ENCODE data around the gene USF2. TPM values are rescaled to one million over a fixed set of nuclear protein-coding genes. Genes with fewer than 3 reads are reported as not detected.

Gene USF2
- total RNA-seq, 4 donors from 2014 or later, result 118 to 169 (median 143) TPM

DNA sequence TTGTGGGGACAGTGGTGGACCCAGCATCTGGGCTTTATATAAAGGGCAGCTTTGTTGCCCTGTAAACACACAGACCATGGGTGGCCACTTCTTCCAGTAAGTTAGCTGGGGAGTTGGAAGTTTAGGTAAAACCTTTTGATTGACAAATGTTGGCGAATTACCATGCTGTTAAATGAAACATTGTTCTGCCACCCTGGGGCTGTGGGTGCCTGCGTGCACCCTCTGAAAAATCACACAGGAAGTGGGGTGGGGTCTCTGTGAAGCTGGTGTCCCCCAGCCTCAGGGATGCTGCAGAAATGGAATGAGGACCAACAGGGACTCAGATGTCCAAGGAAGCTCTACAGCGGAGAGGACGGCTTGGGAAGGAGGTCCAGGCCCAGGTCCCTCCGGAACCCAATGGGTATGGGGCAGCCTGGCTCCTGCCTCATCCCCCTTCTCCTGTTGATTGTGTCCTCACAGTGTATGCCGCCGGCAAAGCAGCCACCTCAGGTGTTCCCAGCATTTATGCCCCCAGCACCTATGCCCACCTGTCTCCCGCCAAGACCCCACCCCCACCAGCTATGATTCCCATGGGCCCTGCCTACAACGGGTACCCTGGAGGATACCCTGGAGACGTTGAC, 2.8 kb upstream of the USF2 start:
- Histone ChIP-seq H3K9me3 (no peaks in the 10 kb centered on the region), H3K36me3 (peaks cover 0 to 10% of the 10 kb centered on the region in 2 donors), H3K27me3 (no peaks in the 10 kb centered on the region), H3K4me3 (no peak overlapping the region), H3K27ac (peak overlapping the region; percentile 95 to 100 (median 100)), H3K4me1 (peaks cover 17 to 36% of the 10 kb centered on the region in 2 donors)
- in situ Hi-C loops (cut with MboI; ENCODE audit: low sequenced_read_pairs in 4 of 4), result loop anchor here in 1 of 4 donors (10.0 to 25.0 kb wide), 2 partner anchors 111 to 279 kb away; partner anchors contain the start of gene FXYD5
- ATAC-seq (no peak), DNase-seq (no peak)
- TF ChIP-seq, protein P1, sequence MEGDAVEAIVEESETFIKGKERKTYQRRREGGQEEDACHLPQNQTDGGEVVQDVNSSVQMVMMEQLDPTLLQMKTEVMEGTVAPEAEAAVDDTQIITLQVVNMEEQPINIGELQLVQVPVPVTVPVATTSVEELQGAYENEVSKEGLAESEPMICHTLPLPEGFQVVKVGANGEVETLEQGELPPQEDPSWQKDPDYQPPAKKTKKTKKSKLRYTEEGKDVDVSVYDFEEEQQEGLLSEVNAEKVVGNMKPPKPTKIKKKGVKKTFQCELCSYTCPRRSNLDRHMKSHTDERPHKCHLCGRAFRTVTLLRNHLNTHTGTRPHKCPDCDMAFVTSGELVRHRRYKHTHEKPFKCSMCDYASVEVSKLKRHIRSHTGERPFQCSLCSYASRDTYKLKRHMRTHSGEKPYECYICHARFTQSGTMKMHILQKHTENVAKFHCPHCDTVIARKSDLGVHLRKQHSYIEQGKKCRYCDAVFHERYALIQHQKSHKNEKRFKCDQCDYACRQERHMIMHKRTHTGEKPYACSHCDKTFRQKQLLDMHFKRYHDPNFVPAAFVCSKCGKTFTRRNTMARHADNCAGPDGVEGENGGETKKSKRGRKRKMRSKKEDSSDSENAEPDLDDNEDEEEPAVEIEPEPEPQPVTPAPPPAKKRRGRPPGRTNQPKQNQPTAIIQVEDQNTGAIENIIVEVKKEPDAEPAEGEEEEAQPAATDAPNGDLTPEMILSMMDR (IDR thresholded peaks at IDR 0.05 in 4 of 5, conservative IDR thresholded peaks at IDR 0.05 in 1 of 5), result no peak
- peak in 1 of 2 donors; percentile 13 for TF ChIP-seq POLR2A (IDR thresholded peaks at IDR 0.05)
- intact Hi-C loops (cut with DNase I; ENCODE audit: low total_unique reads), result loop anchor here (5.0 kb wide), 5 partner anchors 199 to 671 kb away; partner anchors contain the start of genes COX6B1, HSPB6, LRFN3 and PROSER3

DNA sequence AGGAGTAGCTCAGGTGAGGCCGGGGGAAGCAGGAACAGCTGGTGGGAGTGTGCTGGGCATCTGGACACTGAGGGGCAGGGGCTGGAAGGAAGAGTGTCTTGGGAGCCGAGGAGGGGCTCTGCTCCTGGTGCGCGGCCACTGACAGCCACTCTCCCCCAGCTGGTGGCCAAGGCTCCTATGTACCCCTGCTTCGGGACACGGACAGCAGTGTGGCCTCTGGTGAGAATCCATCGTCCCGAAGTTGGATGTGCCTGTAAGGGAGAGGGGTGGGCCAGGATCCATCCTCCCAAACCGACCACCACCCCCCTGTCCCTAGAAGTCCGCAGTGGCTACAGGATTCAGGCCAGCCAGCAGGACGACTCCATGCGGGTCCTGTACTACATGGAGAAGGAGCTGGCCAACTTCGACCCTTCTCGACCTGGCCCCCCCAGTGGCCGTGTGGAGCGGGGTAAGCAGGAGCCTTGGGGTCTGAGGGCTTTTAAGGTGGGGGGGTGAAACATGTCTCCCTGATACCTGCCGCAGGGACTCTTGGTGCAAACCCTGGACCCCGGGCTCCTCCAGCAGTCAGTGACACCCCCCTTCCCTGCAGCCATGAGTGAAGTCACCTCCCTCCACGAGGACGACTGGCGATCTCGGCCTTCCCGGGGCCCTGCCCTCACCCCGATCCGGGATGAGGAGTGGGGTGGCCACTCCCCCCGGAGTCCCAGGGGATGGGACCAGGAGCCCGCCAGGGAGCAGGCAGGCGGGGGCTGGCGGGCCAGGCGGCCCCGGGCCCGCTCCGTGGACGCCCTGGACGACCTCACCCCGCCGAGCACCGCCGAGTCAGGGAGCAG, 2.0 kb upstream of the USF2 start:
- Histone ChIP-seq H3K4me3 (peak overlapping the region; percentile 78 to 98 (median 92)), H3K9me3 (no peaks in the 10 kb centered on the region), H3K27ac (peak overlapping the region; percentile 95 to 100 (median 100)), H3K36me3 (peaks cover 0 to 17% of the 10 kb centered on the region in 2 donors), H3K27me3 (no peaks in the 10 kb centered on the region), H3K4me1 (peaks cover 17 to 33% of the 10 kb centered on the region in 2 donors)
- intact Hi-C loops (cut with DNase I; ENCODE audit: low total_unique reads) (loop anchor here (5.0 kb wide), 5 partner anchors 199 to 671 kb away; partner anchors contain the start of genes COX6B1, HSPB6, LRFN3 and PROSER3), in situ Hi-C loops (cut with MboI; ENCODE audit: low sequenced_read_pairs in 4 of 4) (loop anchor here in 1 of 4 donors (10.0 to 25.0 kb wide), 2 partner anchors 112 to 279 kb away; partner anchors contain the start of gene FXYD5)
- TF ChIP-seq, protein P1 (IDR thresholded peaks at IDR 0.05 in 4 of 5, conservative IDR thresholded peaks at IDR 0.05 in 1 of 5), result no peak
- TF ChIP-seq POLR2A (IDR thresholded peaks at IDR 0.05), result no peak
- DNase-seq, result no peak
- peak in 1 of 2 donors; percentile 1 for ATAC-seq

DNA sequence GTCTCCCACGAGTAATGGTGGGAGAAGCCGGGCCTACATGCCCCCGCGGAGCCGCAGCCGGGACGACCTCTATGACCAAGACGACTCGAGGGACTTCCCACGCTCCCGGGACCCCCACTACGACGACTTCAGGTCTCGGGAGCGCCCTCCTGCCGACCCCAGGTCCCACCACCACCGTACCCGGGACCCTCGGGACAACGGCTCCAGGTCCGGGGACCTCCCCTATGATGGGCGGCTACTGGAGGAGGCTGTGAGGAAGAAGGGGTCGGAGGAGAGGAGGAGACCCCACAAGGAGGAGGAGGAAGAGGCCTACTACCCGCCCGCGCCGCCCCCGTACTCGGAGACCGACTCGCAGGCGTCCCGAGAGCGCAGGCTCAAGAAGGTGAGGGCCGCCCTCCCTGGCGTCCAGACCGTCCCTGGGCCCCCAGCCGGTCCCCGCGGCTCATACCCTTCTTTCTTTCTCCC, 1.4 kb upstream of the USF2 start:
- no peaks in the 10 kb centered on the region for H3K27me3 ChIP-seq
- peaks cover 0 to 24% of the 10 kb centered on the region in 2 donors for H3K36me3 ChIP-seq
- TF ChIP-seq, protein P1 (IDR thresholded peaks at IDR 0.05 in 4 of 5, conservative IDR thresholded peaks at IDR 0.05 in 1 of 5), result no peak
- TF ChIP-seq POLR2A (IDR thresholded peaks at IDR 0.05), result no peak
- H3K4me1 ChIP-seq, result peaks cover 17 to 31% of the 10 kb centered on the region in 2 donors
- intact Hi-C loops (cut with DNase I; ENCODE audit: low total_unique reads), result loop anchor here (5.0 kb wide), 5 partner anchors 200 to 670 kb away; partner anchors contain the start of genes COX6B1, HSPB6, LRFN3 and PROSER3
- in situ Hi-C loops (cut with MboI; ENCODE audit: low sequenced_read_pairs in 4 of 4), result loop anchor here in 1 of 4 donors (10.0 to 25.0 kb wide), 2 partner anchors 113 to 280 kb away; partner anchors contain the start of gene FXYD5
- H3K27ac ChIP-seq, result peak overlapping the region; percentile 95 to 100 (median 100)
- H3K4me3 ChIP-seq, result peak overlapping the region; percentile 78 to 98 (median 92)
- no peaks in the 10 kb centered on the region for H3K9me3 ChIP-seq
- ATAC-seq (peak; percentile 48 to 52), DNase-seq (peak in 1 of 2 donors; percentile 54)

DNA sequence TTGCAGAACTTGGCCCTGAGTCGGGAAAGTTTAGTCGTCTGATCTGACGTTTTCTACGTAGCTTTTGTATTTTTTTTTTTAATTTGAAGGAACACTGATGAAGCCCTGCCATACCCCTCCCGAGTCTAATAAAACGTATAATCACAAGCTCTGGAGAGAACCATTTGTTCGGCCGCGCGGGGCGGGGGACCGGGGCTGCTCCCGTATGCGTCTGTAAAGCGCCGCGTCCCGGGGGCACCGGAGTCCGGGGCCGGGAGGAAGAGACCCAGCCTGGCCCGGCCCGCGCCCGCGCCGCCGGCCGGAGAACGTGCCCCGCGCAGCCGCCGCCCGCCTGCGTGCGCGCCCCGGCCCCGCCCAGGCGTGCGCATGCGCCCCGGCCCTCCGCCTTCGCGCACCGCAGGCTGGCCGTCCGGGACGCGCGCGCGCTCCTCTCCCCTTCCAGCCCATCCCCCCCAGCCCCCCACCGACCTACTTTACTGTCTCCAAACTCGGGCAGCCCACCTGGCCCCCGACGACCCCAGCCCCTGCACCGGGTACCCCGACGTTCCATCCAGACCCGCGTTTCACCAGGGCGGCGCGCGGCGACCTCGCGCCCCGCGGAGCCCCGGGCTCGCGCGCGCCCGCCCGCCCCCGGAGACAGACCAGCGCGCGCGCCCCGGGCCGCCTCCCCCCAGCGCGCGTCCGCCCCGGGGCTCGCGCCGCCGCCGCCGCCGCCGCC, 785 bp upstream of the USF2 start:
- no peaks in the 10 kb centered on the region for H3K27me3 ChIP-seq
- ATAC-seq (peak; percentile 67 to 69), DNase-seq (peak; percentile 41 to 67)
- intact Hi-C loops (cut with DNase I; ENCODE audit: low total_unique reads), result loop anchor here (2.0 to 5.0 kb wide), 8 partner anchors 53 to 669 kb away; partner anchors contain the start of genes COX6B1, HSPB6, LRFN3 and PROSER3
- in situ Hi-C loops (cut with MboI; ENCODE audit: low sequenced_read_pairs in 4 of 4), result loop anchor here in 1 of 4 donors (10.0 to 25.0 kb wide), 2 partner anchors 113 to 281 kb away; partner anchors contain the start of gene FXYD5
- no peaks in the 10 kb centered on the region for H3K9me3 ChIP-seq
- H3K4me1 ChIP-seq, result peaks cover 17 to 31% of the 10 kb centered on the region in 2 donors
- H3K36me3 ChIP-seq, result peaks cover 0 to 29% of the 10 kb centered on the region in 2 donors
- peak overlapping the region; percentile 78 to 98 (median 92) for H3K4me3 ChIP-seq
- H3K27ac ChIP-seq, result peak overlapping the region; percentile 95 to 100 (median 100)
- TF ChIP-seq POLR2A (IDR thresholded peaks at IDR 0.05), result peak; percentile 90 to 95
- TF ChIP-seq, protein P1 (IDR thresholded peaks at IDR 0.05 in 4 of 5, conservative IDR thresholded peaks at IDR 0.05 in 1 of 5), result no peak

Measured in gastrocnemius medialis (tissue), 4 donors.